ENCODE results near the gene ZNF665. TPM values are rescaled to one million over a fixed set of nuclear protein-coding genes. Genes with fewer than 3 reads are reported as not detected.

The ZNF665 gene
- total RNA-seq, 4 donors from 2014 or later, result 0.34 to 3.8 (median 1.3) TPM

DNA sequence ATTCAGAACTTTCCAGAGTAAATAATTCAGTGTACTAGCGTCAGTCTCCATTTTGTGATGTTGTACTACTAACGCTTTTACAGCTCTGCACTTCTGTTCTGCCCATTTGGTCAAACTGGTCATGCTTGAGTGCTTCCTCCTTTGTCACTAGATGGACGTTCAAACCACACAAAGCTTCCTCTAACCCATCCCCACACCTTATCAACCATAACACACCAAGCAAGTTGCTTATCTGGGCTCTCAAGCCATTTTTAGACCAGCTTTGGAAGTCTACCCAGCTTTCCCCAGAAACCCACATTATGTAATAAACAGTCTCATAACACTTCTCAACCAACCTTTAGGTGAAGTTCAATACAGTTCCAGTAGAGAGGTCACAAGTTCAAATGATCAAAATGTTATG is 32.0 kb downstream of the ZNF665 start:
- Histone ChIP-seq H3K4me3 (no peak overlapping the region), H3K27me3 (no peaks in the 10 kb centered on the region), H3K27ac (no peak overlapping the region), H3K36me3 (peaks cover 0 to 14% (median 0%) of the 10 kb centered on the region in 3 donors), H3K9me3 (peaks cover 0 to 64% (median 35%) of the 10 kb centered on the region in 3 donors), H3K4me1 (peaks cover 0 to 19% (median 3%) of the 10 kb centered on the region in 3 donors)
- intact Hi-C loops (cut with DNase I), result no loop called here
- TF ChIP-seq, protein P1, sequence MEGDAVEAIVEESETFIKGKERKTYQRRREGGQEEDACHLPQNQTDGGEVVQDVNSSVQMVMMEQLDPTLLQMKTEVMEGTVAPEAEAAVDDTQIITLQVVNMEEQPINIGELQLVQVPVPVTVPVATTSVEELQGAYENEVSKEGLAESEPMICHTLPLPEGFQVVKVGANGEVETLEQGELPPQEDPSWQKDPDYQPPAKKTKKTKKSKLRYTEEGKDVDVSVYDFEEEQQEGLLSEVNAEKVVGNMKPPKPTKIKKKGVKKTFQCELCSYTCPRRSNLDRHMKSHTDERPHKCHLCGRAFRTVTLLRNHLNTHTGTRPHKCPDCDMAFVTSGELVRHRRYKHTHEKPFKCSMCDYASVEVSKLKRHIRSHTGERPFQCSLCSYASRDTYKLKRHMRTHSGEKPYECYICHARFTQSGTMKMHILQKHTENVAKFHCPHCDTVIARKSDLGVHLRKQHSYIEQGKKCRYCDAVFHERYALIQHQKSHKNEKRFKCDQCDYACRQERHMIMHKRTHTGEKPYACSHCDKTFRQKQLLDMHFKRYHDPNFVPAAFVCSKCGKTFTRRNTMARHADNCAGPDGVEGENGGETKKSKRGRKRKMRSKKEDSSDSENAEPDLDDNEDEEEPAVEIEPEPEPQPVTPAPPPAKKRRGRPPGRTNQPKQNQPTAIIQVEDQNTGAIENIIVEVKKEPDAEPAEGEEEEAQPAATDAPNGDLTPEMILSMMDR (IDR thresholded peaks at IDR 0.05), result no peak
- TF ChIP-seq POLR2A (IDR thresholded peaks at IDR 0.05), result no peak
- 60 to 82% methylated on average over 3 of the region's 3 CpGs for WGBS, 2 donors
- no peak for DNase-seq

DNA sequence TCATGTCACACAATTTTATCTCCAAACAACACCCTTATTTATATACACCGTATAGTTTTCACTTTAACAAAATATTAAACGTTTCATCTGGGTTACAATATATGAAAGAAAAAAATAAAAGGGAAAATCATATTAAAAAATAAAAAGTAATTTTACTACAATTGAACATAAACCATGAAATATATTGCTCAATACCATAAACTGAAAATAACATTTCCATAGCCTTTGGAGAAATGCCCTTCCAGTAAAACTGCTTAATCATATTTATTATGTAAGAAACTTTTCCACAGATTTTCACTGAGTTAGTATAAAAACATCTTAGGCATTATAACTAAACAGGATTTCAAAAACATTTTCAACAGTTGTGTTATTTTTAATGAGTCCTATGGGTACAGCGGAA is 32.8 kb downstream of the ZNF665 start:
- intact Hi-C loops (cut with DNase I), result no loop called here

DNA sequence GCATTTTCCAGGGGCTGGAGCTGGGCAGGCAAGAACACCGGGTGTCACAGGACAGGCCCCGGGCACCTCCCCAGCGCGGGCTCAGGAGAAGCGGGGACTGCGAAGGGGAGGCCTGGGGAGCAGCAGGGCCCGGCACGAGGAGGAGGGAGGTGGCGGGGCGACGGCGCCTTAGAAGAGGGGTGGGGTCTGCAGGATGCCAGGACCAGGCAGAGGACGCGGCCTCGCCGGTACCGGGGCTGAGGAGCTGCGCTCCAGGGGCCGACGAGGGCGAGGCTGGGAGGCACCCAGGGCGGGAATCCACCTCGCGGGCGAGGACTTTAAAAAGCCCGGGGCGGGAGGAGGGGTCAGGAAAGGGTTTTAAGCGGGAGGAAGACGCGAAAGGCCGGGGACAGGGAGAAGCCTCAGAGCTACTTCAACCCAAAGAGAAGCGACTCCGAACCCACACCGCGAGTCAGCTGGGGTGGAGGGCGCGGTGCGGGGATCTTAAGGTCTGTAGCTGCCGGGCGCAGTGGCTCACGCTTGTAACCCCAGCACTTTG is 35.0 kb downstream of the ZNF665 start:
- H3K4me1 ChIP-seq, result peaks cover 0 to 19% (median 3%) of the 10 kb centered on the region in 3 donors
- peaks cover 0 to 60% (median 13%) of the 10 kb centered on the region in 3 donors for H3K9me3 ChIP-seq
- peak overlapping the region; percentile 44 to 81 (median 58) for H3K4me3 ChIP-seq
- peak overlapping the region; percentile 69 to 81 (median 80) for H3K27ac ChIP-seq
- 1 to 3% methylated on average over 19 to 22 of the region's 41 CpGs for WGBS, 2 donors
- DNase-seq, result no peak
- H3K36me3 ChIP-seq, result peaks cover 0 to 30% (median 0%) of the 10 kb centered on the region in 3 donors
- TF ChIP-seq POLR2A (IDR thresholded peaks at IDR 0.05), result no peak
- TF ChIP-seq, protein P1 (IDR thresholded peaks at IDR 0.05), result no peak
- no peaks in the 10 kb centered on the region for H3K27me3 ChIP-seq
- intact Hi-C loops (cut with DNase I), result no loop called here

More for the DNA sequence above, 32.8 kb downstream of the ZNF665 start:
- Histone ChIP-seq H3K27me3 (no peaks in the 10 kb centered on the region), H3K27ac (no peak overlapping the region), H3K9me3 (peaks cover 0 to 64% (median 27%) of the 10 kb centered on the region in 3 donors), H3K4me3 (no peak overlapping the region), H3K36me3 (peaks cover 0 to 14% (median 0%) of the 10 kb centered on the region in 3 donors), H3K4me1 (peaks cover 0 to 19% (median 3%) of the 10 kb centered on the region in 3 donors)
- TF ChIP-seq, protein P1 (IDR thresholded peaks at IDR 0.05), result no peak
- no peak for TF ChIP-seq POLR2A (IDR thresholded peaks at IDR 0.05)
- WGBS, 2 donors, result 84 to 95% methylated on average over 3 of the region's 3 CpGs
- DNase-seq, result no peak

DNA sequence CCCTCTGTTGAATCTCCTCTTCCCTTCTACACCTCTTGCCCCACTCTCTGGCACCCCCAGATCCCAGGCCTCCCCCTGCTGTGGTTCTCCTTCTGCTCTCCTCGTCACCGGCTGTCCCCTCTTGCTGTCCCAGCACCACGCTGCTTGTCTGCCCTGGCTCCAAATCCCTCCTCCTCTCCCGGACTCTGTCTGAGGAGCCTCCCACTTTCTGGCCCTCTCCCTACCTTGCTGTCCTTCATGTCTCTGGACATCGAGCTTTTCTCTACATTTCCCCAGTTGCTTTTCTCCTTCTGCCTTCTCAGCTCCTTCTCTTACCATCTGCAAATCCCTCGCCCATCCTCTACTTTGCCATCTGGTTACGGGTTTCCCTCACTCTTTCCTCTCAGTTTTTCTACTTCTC is 35.5 kb downstream of the ZNF665 start:
- Histone ChIP-seq H3K27me3 (no peaks in the 10 kb centered on the region), H3K4me1 (peaks cover 0 to 19% (median 3%) of the 10 kb centered on the region in 3 donors), H3K4me3 (peak overlapping the region; percentile 44 to 81 (median 58)), H3K9me3 (peaks cover 0 to 60% (median 10%) of the 10 kb centered on the region in 3 donors), H3K36me3 (peaks cover 0 to 36% (median 0%) of the 10 kb centered on the region in 3 donors), H3K27ac (peak overlapping the region; percentile 69 to 81 (median 80))
- intact Hi-C loops (cut with DNase I), result no loop called here
- WGBS, 2 donors, result 36 to 42% methylated on average over 7 of the region's 7 CpGs
- no peak for TF ChIP-seq POLR2A (IDR thresholded peaks at IDR 0.05)
- TF ChIP-seq, protein P1 (IDR thresholded peaks at IDR 0.05), result no peak
- no peak for DNase-seq

DNA sequence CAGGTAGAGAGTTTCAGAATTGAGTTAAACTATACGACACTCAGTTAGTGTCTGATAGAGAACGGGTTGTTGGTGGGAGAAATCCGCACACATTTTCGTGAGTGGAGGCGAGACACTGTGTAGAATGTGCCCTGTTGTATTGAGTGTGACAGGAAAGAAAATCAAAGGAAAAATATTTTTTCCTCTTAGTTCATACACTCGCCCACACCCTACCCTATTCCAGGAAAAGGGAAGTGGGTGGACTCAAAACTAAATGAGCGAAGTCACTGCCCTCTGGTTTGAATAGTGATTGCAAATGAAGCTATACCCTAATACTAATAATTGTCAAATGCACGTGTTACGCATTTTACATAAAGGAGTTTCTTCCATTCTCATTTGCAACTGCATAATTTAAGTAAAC is 36.3 kb downstream of the ZNF665 start:
- H3K4me1 ChIP-seq, result peaks cover 0 to 19% (median 3%) of the 10 kb centered on the region in 3 donors
- TF ChIP-seq, protein P1 (IDR thresholded peaks at IDR 0.05), result no peak
- no peak for TF ChIP-seq POLR2A (IDR thresholded peaks at IDR 0.05)
- no peak for DNase-seq
- intact Hi-C loops (cut with DNase I), result no loop called here
- WGBS, 2 donors, result 79 to 85% methylated on average over 9 of the region's 9 CpGs
- no peaks in the 10 kb centered on the region for H3K27me3 ChIP-seq
- peaks cover 0 to 43% (median 0%) of the 10 kb centered on the region in 3 donors for H3K36me3 ChIP-seq
- peak overlapping the region in 2 of 4 donors; percentile 65 to 81 for H3K4me3 ChIP-seq
- peak overlapping the region in 1 of 4 donors; percentile 81 for H3K27ac ChIP-seq
- H3K9me3 ChIP-seq, result peaks cover 0 to 60% (median 5%) of the 10 kb centered on the region in 3 donors

All from esophagus squamous epithelium (tissue), 5 donors.